Fibroblast of lung (primary cell): ENCODE measurements around the gene TNS1. TPM values are rescaled to one million over a fixed set of nuclear protein-coding genes. Genes with fewer than 3 reads are reported as not detected.

ENCODE experiments used
- DNase-seq, 2 donors: peaks; one replicate each; pipeline versions ENCODE4 v3.0.0 to v3.0.0-alpha.2; 2010; ENCODE audit warnings: low read depth in 2 of 2
- H2AFZ ChIP-seq: 2 replicates; pipeline ENCODE4 v1.5.1; 2012; ENCODE audit warnings: low read length, control low read depth, inconsistent platforms
- H3K27ac ChIP-seq: 2 replicates; pipeline ENCODE4 v1.5.1; 2011; ENCODE audit warnings: low read length, control low read depth; ENCODE audit not compliant: insufficient read depth
- H3K27me3 ChIP-seq: 2 replicates; pipeline ENCODE4 v1.5.1; 2011; ENCODE audit warnings: mild to moderate bottlenecking, low read length; ENCODE audit not compliant: control insufficient read depth, insufficient read depth
- H3K36me3 ChIP-seq: 2 replicates; pipeline ENCODE4 v1.5.1; 2011; ENCODE audit warnings: low read length; ENCODE audit not compliant: control insufficient read depth, insufficient read depth
- H3K4me1 ChIP-seq: 2 replicates; pipeline ENCODE4 v1.5.1; 2011; ENCODE audit warnings: low read length; ENCODE audit not compliant: control insufficient read depth, insufficient read depth; ENCODE audit errors: extremely low read depth
- H3K4me2 ChIP-seq: 2 replicates; pipeline ENCODE4 v1.5.1; 2011; ENCODE audit warnings: low read length, control low read depth; ENCODE audit not compliant: insufficient read depth; ENCODE audit errors: extremely low read depth
- H3K4me3 ChIP-seq, 4 experiments: fragments of 200-600 bp in 1 of 4; sonication (generic) in 1 of 4; replicated peaks in 1 of 4; 2 replicates each; pipeline ENCODE4 v1.5.1; 2011 to 2016; ENCODE audit warnings: low read length in 4 of 4, low read depth in 3 of 4, mild to moderate bottlenecking in 3 of 4, control low read depth in 2 of 4, inconsistent platforms in 1 of 4, mixed read lengths in 1 of 4; ENCODE audit not compliant: insufficient read depth in 1 of 4; ENCODE audit errors: control extremely low read depth in 1 of 4
- H3K79me2 ChIP-seq: 2 replicates; pipeline ENCODE4 v1.5.1; 2012; ENCODE audit warnings: mild to moderate bottlenecking, low read length, inconsistent platforms; ENCODE audit not compliant: control insufficient read depth, insufficient read depth
- H3K9ac ChIP-seq: 2 replicates; pipeline ENCODE4 v1.5.1; 2011; ENCODE audit warnings: mild to moderate bottlenecking, low read length, control low read depth; ENCODE audit not compliant: insufficient read depth
- H3K9me3 ChIP-seq: 2 replicates; pipeline ENCODE4 v1.5.1; 2012; ENCODE audit warnings: low read depth, low read length; ENCODE audit not compliant: control insufficient read depth, insufficient read depth
- H4K20me1 ChIP-seq: 2 replicates; pipeline ENCODE4 v1.5.1; 2011; ENCODE audit warnings: low read length; ENCODE audit not compliant: control insufficient read depth, insufficient read depth; ENCODE audit errors: extremely low read depth
- CTCF ChIP-seq, 2 donors: IDR thresholded peaks in 1 of 2; conservative IDR thresholded peaks in 1 of 2; 1 replicate in 1 of 2; 2 replicates in 1 of 2; pipeline ENCODE4 v1.5.1; 2011 to 2012; ENCODE audit warnings: low read length in 2 of 2, control low read depth in 1 of 2, inconsistent platforms in 1 of 2, low read depth in 1 of 2, mild to moderate bottlenecking in 1 of 2
- EZH2 ChIP-seq: IDR thresholded peaks from 2 replicates; pipeline ENCODE4 v1.5.1; 2012; ENCODE audit warnings: low read length, control low read depth, mild to moderate bottlenecking; ENCODE audit errors: missing control alignments
- polyA plus RNA-seq, 2 donors: library from polyadenylated mRNA; depleted of rRNA in 1 of 2; stranded (reverse) in 1 of 2; unstranded in 1 of 2; fragments of >200 nt; gene quantifications; 2 replicates each; pipeline ENCODE4 v1.2.1, GENCODE V29; 2011 to 2012; ENCODE audit warnings: missing spikeins in 1 of 2
- total RNA-seq: library from RNA; depleted of rRNA; stranded (reverse); fragments of >200 nt; gene quantifications from 2 replicates; pipeline ENCODE4 v1.2.1, GENCODE V29; 2014

The TNS1 gene
- total and polyA plus RNA-seq, 2 donors (not counting 1 experiment from before 2014, with no cell fraction given), result 44.4 to 47.1 TPM

DNA sequence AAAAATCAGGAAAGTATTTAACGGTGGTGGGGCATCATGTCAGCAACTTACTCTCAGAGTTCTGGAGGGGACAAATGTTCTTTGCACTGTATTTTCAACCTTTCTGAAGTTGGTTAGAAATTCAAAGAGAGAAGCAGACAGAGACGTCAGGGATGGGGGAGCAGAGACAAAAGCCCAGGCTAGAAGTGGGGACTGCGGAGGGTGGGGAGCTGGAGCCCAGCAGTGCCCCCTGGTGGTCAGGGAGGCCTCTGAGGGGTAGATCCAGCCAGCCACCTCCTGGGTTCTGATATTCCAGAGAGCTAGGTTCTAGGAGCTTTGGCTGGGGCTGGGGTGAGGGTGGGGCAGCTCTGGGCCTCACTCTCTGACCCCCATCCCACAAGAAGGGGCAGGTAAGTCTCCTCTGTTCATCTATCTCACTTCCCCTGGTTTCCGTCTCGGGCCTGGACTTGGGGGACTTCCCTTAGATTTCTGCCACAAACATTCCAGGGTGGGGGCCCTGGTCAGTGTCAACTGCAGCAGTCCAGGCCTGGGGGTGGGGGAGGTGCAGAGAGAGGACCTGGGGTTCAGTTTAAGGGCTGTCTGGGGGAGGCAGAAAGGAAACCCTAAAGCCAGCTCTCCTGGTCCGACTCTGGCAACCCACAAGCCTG, 8.9 kb downstream of the TNS1 start:
- Histone ChIP-seq H3K9ac (peak overlapping the region; percentile 23), H3K79me2 (peaks cover 27% of the 10 kb centered on the region), H3K36me3 (peaks cover 10% of the 10 kb centered on the region), H3K9me3 (no peaks in the 10 kb centered on the region), H3K4me3 (no peak overlapping the region), H3K4me1 (peaks cover 35% of the 10 kb centered on the region), H4K20me1 (no peaks in the 10 kb centered on the region), H3K4me2 (peak overlapping the region; percentile 85), H2AFZ (no peak overlapping the region), H3K27me3 (no peaks in the 10 kb centered on the region), H3K27ac (peak overlapping the region; percentile 50)
- DNase-seq, result peak; percentile 37 to 39
- TF ChIP-seq EZH2 (no peak), CTCF (conservative IDR thresholded peaks at IDR 0.05 in 1 of 2, IDR thresholded peaks at IDR 0.05 in 1 of 2; ENCODE audit: low read depth in 1 of 2, low read length in 2 of 2) (peak; percentile 71 to 83)

DNA sequence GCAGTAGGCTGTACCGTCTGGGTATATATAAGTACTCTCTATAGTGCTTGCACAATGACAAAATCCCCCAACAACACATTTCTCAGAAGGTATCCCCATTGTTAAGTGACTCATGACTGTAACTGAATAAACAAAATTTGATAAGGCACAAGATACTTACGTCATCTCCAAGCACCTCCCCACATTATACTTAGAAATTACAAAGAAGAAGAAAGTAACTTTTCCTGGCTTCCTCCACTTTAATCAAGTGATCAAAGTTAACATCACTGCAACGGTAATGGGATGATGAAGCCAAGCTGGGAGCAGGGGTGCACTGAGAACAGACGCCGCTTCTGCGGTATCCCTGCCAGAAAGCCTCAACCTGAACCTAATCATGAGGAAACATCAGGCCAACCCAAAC, 9.7 kb downstream of the TNS1 start:
- Histone ChIP-seq H3K4me2 (no peak overlapping the region), H3K27ac (peak overlapping the region; percentile 50), H3K9ac (no peak overlapping the region), H3K9me3 (no peaks in the 10 kb centered on the region), H2AFZ (no peak overlapping the region), H3K27me3 (no peaks in the 10 kb centered on the region), H4K20me1 (no peaks in the 10 kb centered on the region), H3K79me2 (peaks cover 19% of the 10 kb centered on the region), H3K4me3 (no peak overlapping the region), H3K4me1 (peaks cover 38% of the 10 kb centered on the region), H3K36me3 (peaks cover 10% of the 10 kb centered on the region)
- DNase-seq, result peak; percentile 83 to 90
- TF ChIP-seq CTCF (conservative IDR thresholded peaks at IDR 0.05 in 1 of 2, IDR thresholded peaks at IDR 0.05 in 1 of 2; ENCODE audit: low read depth in 1 of 2, low read length in 2 of 2) (no peak), EZH2 (no peak)

GRCh38 chr2:217992061-217992460, 10.7 kb downstream of the TNS1 start:
- no peak for TF ChIP-seq EZH2
- no peak for TF ChIP-seq CTCF (conservative IDR thresholded peaks at IDR 0.05 in 1 of 2, IDR thresholded peaks at IDR 0.05 in 1 of 2; ENCODE audit: low read depth in 1 of 2, low read length in 2 of 2)
- H3K36me3 ChIP-seq, result peaks cover 13% of the 10 kb centered on the region
- no peak overlapping the region for H3K27ac ChIP-seq
- no peak overlapping the region for H3K4me2 ChIP-seq
- H4K20me1 ChIP-seq, result no peaks in the 10 kb centered on the region
- no peaks in the 10 kb centered on the region for H3K9me3 ChIP-seq
- no peak overlapping the region for H3K4me3 ChIP-seq
- DNase-seq, result no peak
- H2AFZ ChIP-seq, result no peak overlapping the region
- no peaks in the 10 kb centered on the region for H3K27me3 ChIP-seq
- no peak overlapping the region for H3K9ac ChIP-seq
- H3K4me1 ChIP-seq, result peaks cover 43% of the 10 kb centered on the region
- peaks cover 15% of the 10 kb centered on the region for H3K79me2 ChIP-seq
